GM18951 (cell line): ENCODE results near the gene USP20.
A peak's percentile ranks its signal among the peaks of the same experiment; 100 is the strongest.

Experiments
- POLR2A ChIP-seq: IDR thresholded peaks from 4 replicates; pipeline ENCODE4 v1.6.1; 2011; ENCODE audit warnings: mild to moderate bottlenecking; ENCODE audit not compliant: insufficient read length, insufficient read depth; ENCODE audit errors: extremely low read depth
- in situ Hi-C: fragments of 300-500 bp; cut with MboI; formaldehyde crosslinking; loops from one replicate; pipeline ENCODE4 v1.12.0; 2022; ENCODE audit warnings: low sequenced_read_pairs, mixed read lengths, inconsistent platforms; ENCODE audit not compliant: unreplicated experiment

The USP20 gene

DNA sequence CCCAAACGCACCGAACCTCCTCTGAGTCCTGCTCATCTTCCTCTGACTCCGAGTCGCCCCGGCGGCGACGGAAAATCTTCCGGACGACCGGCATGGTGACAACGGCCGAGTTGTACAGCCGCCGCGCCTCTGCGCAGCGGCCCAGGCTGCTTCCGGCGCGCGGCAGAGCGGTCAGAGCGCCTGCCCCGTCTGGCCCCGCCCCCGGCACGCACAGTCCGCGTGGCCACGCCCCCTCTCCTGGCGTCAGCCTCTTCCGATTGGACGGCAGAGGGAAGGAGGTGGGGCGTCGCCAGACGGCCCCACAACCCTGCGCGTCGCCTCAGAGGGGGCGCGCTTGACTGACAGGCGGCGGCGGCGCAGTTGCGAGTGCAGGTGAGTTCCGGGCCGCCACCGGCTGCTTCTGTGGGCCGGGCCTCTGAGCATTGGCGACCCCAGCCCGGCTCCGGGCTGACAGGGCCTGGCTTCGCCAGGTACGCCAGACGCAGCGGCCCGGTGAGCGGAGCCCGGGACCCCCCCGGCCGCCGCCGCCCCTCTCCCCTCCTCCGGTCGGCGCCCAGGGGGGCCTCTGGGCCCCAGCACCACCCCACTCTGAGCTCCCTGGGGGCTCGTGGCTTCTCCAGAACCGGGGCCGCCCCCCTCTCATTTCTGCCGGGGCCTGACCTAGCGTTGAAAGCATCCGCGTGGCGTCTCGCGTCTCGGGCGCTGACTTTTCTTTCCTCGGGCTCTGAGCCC is at the start of gene USP20, which contains the start of gene C9orf78:
USP20 (plus strand) TSS at position 331 of the 732 bp plus-strand sequence. CDS start 17,098 bp downstream, outside the sequence.
C9orf78 (minus strand) TSS at position 148 of the 732 bp plus-strand sequence; CDS start at position 94, 54 bp downstream.
- in situ Hi-C loops, result no loop called here
- peak; percentile 94 for TF ChIP-seq POLR2A

DNA sequence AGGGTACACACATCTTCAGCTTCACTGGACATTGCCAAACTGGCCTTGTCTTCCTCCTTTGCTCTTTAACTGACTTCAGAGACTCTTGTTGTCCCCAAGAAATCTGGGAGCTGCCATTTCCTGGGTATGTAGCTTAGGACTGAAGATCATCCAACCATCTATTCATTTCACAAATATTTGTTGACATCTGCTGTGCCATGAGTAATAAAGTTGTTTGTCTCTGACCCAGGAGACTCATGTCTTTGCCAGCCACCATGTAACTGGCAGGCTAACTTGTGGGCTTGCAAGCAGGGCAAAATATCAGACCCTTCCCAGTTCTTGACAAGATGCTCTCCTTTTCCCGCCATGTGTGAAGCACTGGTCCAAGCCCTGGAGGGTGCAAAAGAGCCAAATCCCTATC is 49.4 kb upstream of the USP20 start:
- in situ Hi-C loops, result loop anchor here (25.0 kb wide), 1 partner anchor 649 kb away; no protein-coding TSS in a partner anchor

GRCh38 chr9:129786481-129786880 is 48.8 kb upstream of the USP20 start:
- TF ChIP-seq POLR2A, result no peak
- in situ Hi-C loops, result loop anchor here (25.0 kb wide), 1 partner anchor 649 kb away; no protein-coding TSS in a partner anchor

More for the DNA sequence above, 49.4 kb upstream of the USP20 start:
- TF ChIP-seq POLR2A, result no peak

GRCh38 chr9:129794549-129794948 is 40.7 kb upstream of the USP20 start:
- in situ Hi-C loops, result loop anchor here (25.0 kb wide), 1 partner anchor 657 kb away; no protein-coding TSS in a partner anchor
- no peak for TF ChIP-seq POLR2A

GRCh38 chr9:129796029-129796428 is 39.2 kb upstream of the USP20 start:
- in situ Hi-C loops, result loop anchor here (25.0 kb wide), 1 partner anchor 659 kb away; no protein-coding TSS in a partner anchor

- in situ Hi-C loops, result loop anchor here (25.0 kb wide), 1 partner anchor 662 kb away; no protein-coding TSS in a partner anchor
- no peak for TF ChIP-seq POLR2A
Observed at GRCh38 chr9:129798973-129799372, 36.3 kb upstream of the USP20 start.

DNA sequence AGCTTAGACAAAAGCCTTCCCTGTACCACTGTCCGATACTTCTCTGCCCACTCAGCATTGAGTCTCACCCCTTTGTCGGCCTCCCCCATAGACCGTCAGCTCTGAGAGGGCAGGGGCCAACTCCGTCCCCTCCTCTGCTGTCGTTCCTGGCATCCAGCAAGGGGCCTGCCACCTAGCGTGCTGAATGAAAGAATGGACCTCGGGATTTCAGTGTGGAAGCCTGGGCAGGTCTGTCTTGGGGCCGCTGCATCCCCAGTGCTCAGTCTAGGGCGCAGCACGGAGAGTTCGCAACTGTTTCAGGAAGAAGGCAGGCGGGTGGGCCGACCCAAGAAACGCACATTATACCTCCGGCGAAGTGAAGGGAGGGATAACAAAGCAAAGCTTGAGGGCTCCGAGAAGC is 33.8 kb upstream of the USP20 start:
- in situ Hi-C loops, result no loop called here
- no peak for TF ChIP-seq POLR2A

GRCh38 chr9:129802833-129803675 is 32.2 kb upstream of the USP20 start, which contains the start of gene TOR1B:
TSS of gene TOR1B (plus strand) at chr9:129803184. CDS start at chr9:129803213, 29 bp downstream.
- TF ChIP-seq POLR2A, result peak; percentile 86
- in situ Hi-C loops, result no loop called here

- no peak for TF ChIP-seq POLR2A
- in situ Hi-C loops, result no loop called here
Observed at GRCh38 chr9:129803676-129804060, 31.6 kb upstream of the USP20 start.

GRCh38 chr9:129806061-129806460 is 29.2 kb upstream of the USP20 start:
- in situ Hi-C loops, result no loop called here

DNA sequence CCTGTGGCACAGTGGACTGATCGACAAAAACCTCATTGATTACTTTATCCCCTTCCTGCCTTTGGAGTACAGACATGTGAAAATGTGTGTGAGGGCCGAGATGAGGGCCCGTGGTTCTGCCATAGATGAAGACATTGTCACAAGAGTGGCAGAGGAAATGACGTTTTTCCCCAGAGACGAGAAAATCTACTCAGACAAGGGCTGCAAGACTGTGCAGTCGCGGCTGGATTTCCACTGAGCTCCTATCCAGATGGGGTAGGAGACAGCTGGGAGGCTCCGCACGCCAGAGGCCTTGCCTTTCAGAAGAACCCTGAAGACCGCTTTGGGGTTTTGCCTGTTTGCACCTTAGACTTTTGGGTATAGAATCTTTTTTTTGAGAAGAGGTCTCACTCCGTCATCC is 25.9 kb upstream of the USP20 start:
- TF ChIP-seq POLR2A, result no peak
- in situ Hi-C loops, result no loop called here

More at GRCh38 chr9:129806061-129806460, 29.2 kb upstream of the USP20 start:
- no peak for TF ChIP-seq POLR2A

GRCh38 chr9:129810116-129810515 is 25.1 kb upstream of the USP20 start:
- no peak for TF ChIP-seq POLR2A
- in situ Hi-C loops, result no loop called here

GRCh38 chr9:129810788-129811187 is 24.5 kb upstream of the USP20 start:
- in situ Hi-C loops, result no loop called here
- TF ChIP-seq POLR2A, result no peak
